Heart left ventricle (tissue), 13 donors: ENCODE measurements around the gene KCNJ6.

Experiments
- CTCF ChIP-seq, 12 donors: fragments of 200-600 bp; sonication (generic) in 4 of 12; IDR thresholded peaks; one replicate each; pipeline versions ENCODE4 v1.5.0 to v1.8.0; 2018 to 2022; ENCODE audit warnings: antibody characterized with exemption in 12 of 12, mild to moderate bottlenecking in 5 of 12
- POLR2A ChIP-seq, 2 donors: fragments of 450-650 bp; IDR thresholded peaks; one replicate each; pipeline ENCODE4 v1.6.1; 2017; ENCODE audit warnings: antibody characterized with exemption in 2 of 2, mild to moderate bottlenecking in 2 of 2, moderate library complexity in 2 of 2
- donor health status: ischemic (EF 13 %, LVEDD 7.1; RV severe dilation, severe dysfunction).
- donor health status: DM: no; HTN: yes; CAD: no.
- donor health status: DM: no; HTN: no; CAD: no.
- donor health status: ischemic (EF 25% LVEDD 6.9; RV normal size, moderate dysfunction).
- donor health status: ischemic (EF 25% LVEDD 5.7; RV mildly dilated, moderate dysfunction).
- donor health status: ischemic (EF 35%, LVEDD 5.7; RV mildly dilated, moderate dysfunction).
- donor health status: nonischemic (EF 11% LVEDD 7.7; RV severe dilation, severe dysfunction).
- donor health status: DM: yes; HTN: yes; CAD: no.
- donor health status: PGD.
- donor health status: ischemic (EF 29% LVEDD 5.4; RV normal size, mild dysfunction).
- donor health status: nonischemic (EF 23%, LVEDD 6.1; RV moderate dilation, normal function).

- TF ChIP-seq CTCF (IDR thresholded peaks at IDR 0.05), result no peak
- TF ChIP-seq POLR2A (IDR thresholded peaks at IDR 0.05), result no peak
Measured at GRCh38 chr21:37821092-37821491, 95.2 kb downstream of the KCNJ6 start.
